Ishikawa (cell line): Measurements from ENCODE around the gene CACNA1A.

Source experiments
- CEBPB ChIP-seq: IDR thresholded peaks from 2 replicates; pipeline ENCODE4 v1.6.1; 2012
- CREB1 ChIP-seq: IDR thresholded peaks from 2 replicates; pipeline ENCODE4 v1.6.1; 2012; ENCODE audit warnings: low read depth
- EGR1 ChIP-seq: IDR thresholded peaks from 2 replicates; pipeline ENCODE4 v1.6.1; 2012
- EP300 ChIP-seq: IDR thresholded peaks from 2 replicates; pipeline ENCODE4 v1.6.1; 2012; ENCODE audit warnings: borderline replicate concordance
- FOXM1 ChIP-seq: IDR thresholded peaks from 2 replicates; pipeline ENCODE4 v1.6.1; 2012; ENCODE audit warnings: low read depth, borderline replicate concordance
- NFIC ChIP-seq: IDR thresholded peaks from 2 replicates; pipeline ENCODE4 v1.6.1; 2012
- RAD21 ChIP-seq: IDR thresholded peaks from 2 replicates; pipeline ENCODE4 v1.6.1; 2012; ENCODE audit warnings: low read depth
- TAF1 ChIP-seq: IDR thresholded peaks from 2 replicates; pipeline ENCODE4 v1.6.1; 2012; ENCODE audit warnings: low read depth, mild to moderate bottlenecking
- TCF12 ChIP-seq: IDR thresholded peaks from 2 replicates; pipeline ENCODE4 v1.6.1; 2012; ENCODE audit warnings: low read depth
- TEAD4 ChIP-seq: IDR thresholded peaks from 2 replicates; pipeline ENCODE4 v1.6.1; 2012
- YY1 ChIP-seq: IDR thresholded peaks from 2 replicates; pipeline ENCODE4 v1.6.1; 2012; ENCODE audit warnings: low read depth
- ZBTB7A ChIP-seq: IDR thresholded peaks from 2 replicates; pipeline ENCODE4 v1.6.1; 2012; ENCODE audit warnings: low read depth
- TF ChIP-seq, protein P1 (sequence below): IDR thresholded peaks from 2 replicates; pipeline ENCODE4 v1.6.1; 2012
- TF ChIP-seq, protein P2 (sequence below): IDR thresholded peaks from 2 replicates; pipeline ENCODE4 v1.6.1; 2012
- TF ChIP-seq, protein P3 (sequence below): IDR thresholded peaks from 2 replicates; pipeline ENCODE4 v1.6.1; 2012; ENCODE audit warnings: low read depth, mild to moderate bottlenecking

CACNA1A gene

DNA sequence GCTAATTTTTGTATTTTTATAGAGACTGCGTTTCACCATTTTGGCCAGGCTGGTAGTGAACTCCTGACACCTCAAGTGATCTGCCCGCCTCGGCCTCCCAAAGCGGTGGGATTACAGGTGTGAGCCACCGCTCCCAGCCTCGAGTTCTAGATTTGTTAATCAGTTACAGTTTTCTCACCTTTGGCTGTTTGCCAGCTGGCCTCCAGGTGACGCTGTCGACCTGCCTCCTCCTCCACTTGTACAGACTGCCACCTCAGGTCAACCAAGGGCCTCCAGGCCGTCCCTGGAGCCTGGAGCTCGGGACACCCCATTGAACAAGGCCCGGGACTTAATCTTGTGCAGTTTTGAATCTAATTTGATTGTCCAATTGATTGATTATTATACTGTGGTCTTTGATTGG lies 310.6 kb downstream of the CACNA1A start:
- TF ChIP-seq RAD21 (peak; percentile 9; the same call in 1 of the 2 replicates), YY1 (no peak), NFIC (peak; percentile 53; the same call in 1 of the 2 replicates), TCF12 (no peak), EGR1 (no peak)

DNA sequence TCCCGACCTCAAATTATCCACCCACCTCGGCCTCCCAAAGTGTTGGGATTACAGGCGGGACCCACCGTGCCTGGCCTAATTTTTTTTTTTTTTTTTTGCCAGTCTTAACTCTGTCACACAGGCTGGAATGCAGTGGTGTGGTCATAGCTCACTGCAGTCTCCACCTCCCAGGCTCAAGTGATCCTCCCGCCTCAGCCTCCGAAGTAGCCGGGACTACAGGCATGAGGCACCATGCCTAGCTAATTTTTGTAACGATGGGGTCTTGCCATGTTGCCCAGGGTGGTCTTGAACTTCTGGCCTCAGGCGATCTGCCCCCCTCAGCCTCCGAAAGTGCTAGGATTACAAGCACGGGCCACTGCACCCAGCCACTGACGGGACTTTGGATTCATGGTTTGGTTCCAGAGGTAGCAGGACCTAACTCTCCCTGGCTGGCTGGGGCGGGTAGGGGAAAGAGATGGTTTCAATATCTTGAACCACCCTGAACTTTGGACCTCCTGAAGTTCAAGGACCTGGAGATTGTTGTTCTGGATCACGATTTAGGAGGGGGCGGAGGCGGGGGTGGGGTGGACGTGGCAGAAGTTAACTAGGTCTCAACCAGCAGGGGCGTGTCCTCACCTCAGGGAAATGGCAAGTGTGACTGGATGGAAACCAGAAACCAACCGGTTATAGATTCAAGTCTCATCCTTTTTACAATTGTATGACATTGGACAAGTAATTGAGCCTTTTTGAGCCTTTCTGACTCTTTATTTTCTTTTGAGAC lies 315.3 kb downstream of the CACNA1A start:
- TF ChIP-seq, protein P1, sequence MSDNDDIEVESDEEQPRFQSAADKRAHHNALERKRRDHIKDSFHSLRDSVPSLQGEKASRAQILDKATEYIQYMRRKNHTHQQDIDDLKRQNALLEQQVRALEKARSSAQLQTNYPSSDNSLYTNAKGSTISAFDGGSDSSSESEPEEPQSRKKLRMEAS, result no peak
- TF ChIP-seq RAD21 (no peak), CEBPB (no peak), TCF12 (no peak), EP300 (no peak), FOXM1 (no peak), CREB1 (no peak), TAF1 (no peak), TEAD4 (no peak), ZBTB7A (no peak), EGR1 (no peak), NFIC (no peak), YY1 (no peak)
- TF ChIP-seq, protein P2, sequence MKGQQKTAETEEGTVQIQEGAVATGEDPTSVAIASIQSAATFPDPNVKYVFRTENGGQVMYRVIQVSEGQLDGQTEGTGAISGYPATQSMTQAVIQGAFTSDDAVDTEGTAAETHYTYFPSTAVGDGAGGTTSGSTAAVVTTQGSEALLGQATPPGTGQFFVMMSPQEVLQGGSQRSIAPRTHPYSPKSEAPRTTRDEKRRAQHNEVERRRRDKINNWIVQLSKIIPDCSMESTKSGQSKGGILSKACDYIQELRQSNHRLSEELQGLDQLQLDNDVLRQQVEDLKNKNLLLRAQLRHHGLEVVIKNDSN, result no peak
- TF ChIP-seq, protein P3, sequence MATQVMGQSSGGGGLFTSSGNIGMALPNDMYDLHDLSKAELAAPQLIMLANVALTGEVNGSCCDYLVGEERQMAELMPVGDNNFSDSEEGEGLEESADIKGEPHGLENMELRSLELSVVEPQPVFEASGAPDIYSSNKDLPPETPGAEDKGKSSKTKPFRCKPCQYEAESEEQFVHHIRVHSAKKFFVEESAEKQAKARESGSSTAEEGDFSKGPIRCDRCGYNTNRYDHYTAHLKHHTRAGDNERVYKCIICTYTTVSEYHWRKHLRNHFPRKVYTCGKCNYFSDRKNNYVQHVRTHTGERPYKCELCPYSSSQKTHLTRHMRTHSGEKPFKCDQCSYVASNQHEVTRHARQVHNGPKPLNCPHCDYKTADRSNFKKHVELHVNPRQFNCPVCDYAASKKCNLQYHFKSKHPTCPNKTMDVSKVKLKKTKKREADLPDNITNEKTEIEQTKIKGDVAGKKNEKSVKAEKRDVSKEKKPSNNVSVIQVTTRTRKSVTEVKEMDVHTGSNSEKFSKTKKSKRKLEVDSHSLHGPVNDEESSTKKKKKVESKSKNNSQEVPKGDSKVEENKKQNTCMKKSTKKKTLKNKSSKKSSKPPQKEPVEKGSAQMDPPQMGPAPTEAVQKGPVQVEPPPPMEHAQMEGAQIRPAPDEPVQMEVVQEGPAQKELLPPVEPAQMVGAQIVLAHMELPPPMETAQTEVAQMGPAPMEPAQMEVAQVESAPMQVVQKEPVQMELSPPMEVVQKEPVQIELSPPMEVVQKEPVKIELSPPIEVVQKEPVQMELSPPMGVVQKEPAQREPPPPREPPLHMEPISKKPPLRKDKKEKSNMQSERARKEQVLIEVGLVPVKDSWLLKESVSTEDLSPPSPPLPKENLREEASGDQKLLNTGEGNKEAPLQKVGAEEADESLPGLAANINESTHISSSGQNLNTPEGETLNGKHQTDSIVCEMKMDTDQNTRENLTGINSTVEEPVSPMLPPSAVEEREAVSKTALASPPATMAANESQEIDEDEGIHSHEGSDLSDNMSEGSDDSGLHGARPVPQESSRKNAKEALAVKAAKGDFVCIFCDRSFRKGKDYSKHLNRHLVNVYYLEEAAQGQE, result no peak

DNA sequence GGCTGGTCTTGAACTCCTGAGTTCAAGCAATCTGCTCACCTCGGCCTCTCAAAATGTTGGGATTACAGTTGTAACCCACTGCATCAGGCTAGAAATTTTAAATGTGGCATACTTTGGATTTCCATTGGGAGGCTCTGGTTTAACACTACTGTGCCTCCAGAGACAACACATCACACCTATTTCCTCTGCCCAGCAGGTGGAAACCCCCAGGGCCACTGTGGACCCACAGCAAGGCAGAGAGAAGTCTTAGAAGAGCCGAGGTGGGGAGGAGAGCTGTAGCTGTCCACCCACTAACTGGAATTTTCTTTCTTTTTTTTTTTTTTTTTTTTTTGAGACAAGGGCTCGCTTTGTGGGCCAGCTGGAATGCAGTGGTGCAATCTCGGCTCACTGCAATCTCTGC lies 316.7 kb downstream of the CACNA1A start:
- TF ChIP-seq, protein P1, result no peak
- TF ChIP-seq CEBPB, result no peak
- no peak for TF ChIP-seq EP300
- no peak for TF ChIP-seq CREB1
- TF ChIP-seq ZBTB7A, result no peak
- no peak for TF ChIP-seq TCF12
- no peak for TF ChIP-seq NFIC
- TF ChIP-seq, protein P3, result no peak
- no peak for TF ChIP-seq RAD21
- no peak for TF ChIP-seq EGR1
- no peak for TF ChIP-seq YY1
- TF ChIP-seq, protein P2, result no peak
- TF ChIP-seq TEAD4, result no peak
- TF ChIP-seq TAF1, result no peak
- TF ChIP-seq FOXM1, result no peak

DNA sequence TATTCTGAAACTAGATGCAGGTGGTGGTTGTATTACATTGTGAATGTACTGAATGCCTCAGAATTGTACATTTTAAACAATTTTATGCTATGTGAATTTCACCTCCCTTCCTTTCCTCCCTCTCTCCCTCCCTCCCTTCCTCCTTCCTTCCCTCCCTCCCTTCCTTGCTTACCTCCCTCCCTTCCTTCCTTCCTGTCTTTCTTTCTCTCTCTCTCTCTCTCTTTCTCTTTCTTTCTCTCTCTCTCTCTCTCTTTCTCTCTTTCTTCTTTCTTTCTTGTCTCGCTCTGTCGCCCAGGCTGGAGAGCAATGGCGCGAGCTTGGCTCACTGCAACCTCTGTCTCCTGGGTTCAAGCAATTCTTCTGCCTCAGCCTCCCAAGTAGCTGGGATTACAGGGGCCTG lies 318.9 kb downstream of the CACNA1A start:
- TF ChIP-seq EGR1, result no peak
- TF ChIP-seq, protein P3, result no peak
- no peak for TF ChIP-seq FOXM1
- TF ChIP-seq YY1, result no peak
- TF ChIP-seq CREB1, result no peak
- no peak for TF ChIP-seq RAD21
- TF ChIP-seq, protein P1, result no peak
- TF ChIP-seq, protein P2, result no peak
- TF ChIP-seq TEAD4, result no peak
- no peak for TF ChIP-seq CEBPB
- TF ChIP-seq NFIC, result no peak
- no peak for TF ChIP-seq TAF1
- no peak for TF ChIP-seq TCF12
- TF ChIP-seq ZBTB7A, result no peak
- no peak for TF ChIP-seq EP300
